Endothelial cell of umbilical vein (primary cell): ENCODE data around the gene GPR34. TPM values are rescaled to one million over a fixed set of nuclear protein-coding genes. Genes with fewer than 3 reads are reported as not detected.

Experiments
- BruUV-seq: library from RNA; stranded (reverse); fragments of 400-500 nt; replicated peaks from 2 replicates; lab custom pipeline; 2021; lab: Mats Ljungman, UMichigan
- CTCF ChIA-PET: fragments of 300-600, 350-600 bp; sonication (Branson Sonifier 250); formaldehyde crosslinking; loops from one replicate; lab custom pipeline; 2021; ENCODE audit warnings: antibody characterized with exemption, inconsistent platforms; lab: Charles Lee
- POLR2A ChIA-PET: fragments of 300-600, 350-600 bp; sonication (Branson Sonifier 250); formaldehyde crosslinking; loops from one replicate; lab custom pipeline; 2021; ENCODE audit warnings: antibody characterized with exemption, inconsistent platforms; lab: Charles Lee
- DNase-seq: peaks from one replicate; pipeline ENCODE4 v3.0.0-alpha.2; 2011; ENCODE audit warnings: low read depth, low spot score
- FAIRE-seq: peaks from 2 replicates; lab custom pipeline; 2011; peaks lifted over from hg19 to GRCh38; lab: Jason Lieb, UNC
- H2AFZ ChIP-seq: 2 replicates; pipeline ENCODE4 v1.6.0; 2012; ENCODE audit warnings: low read depth, low read length, control low read depth, inconsistent platforms
- H3K27ac ChIP-seq: 2 replicates; pipeline ENCODE4 v1.5.1; 2011; ENCODE audit warnings: low read depth, mild to moderate bottlenecking, control low read depth, low read length, moderate library complexity; ENCODE audit not compliant: insufficient read depth
- H3K27me3 ChIP-seq, 2 experiments: 2 replicates each; pipeline versions ENCODE4 v1.6.0 to v1.6.1; 2011; ENCODE audit warnings: low read length in 2 of 2, mixed read lengths in 1 of 2; ENCODE audit not compliant: control insufficient read depth in 2 of 2, insufficient read depth in 2 of 2
- H3K36me3 ChIP-seq, 2 experiments: 2 replicates in 1 of 2; 3 replicates in 1 of 2; pipeline ENCODE4 v1.5.1; 2011; ENCODE audit warnings: low read length in 2 of 2, mild to moderate bottlenecking in 1 of 2, moderate library complexity in 1 of 2; ENCODE audit not compliant: control insufficient read depth in 2 of 2, insufficient read depth in 2 of 2; ENCODE audit errors: extremely low read depth in 1 of 2
- H3K4me1 ChIP-seq: 3 replicates; pipeline ENCODE4 v1.5.1; 2011; ENCODE audit warnings: mild to moderate bottlenecking, low read length; ENCODE audit not compliant: control insufficient read depth, insufficient read depth; ENCODE audit errors: extremely low read depth
- H3K4me2 ChIP-seq: 2 replicates; pipeline ENCODE4 v1.6.1; 2011; ENCODE audit warnings: low read length, control low read depth, mixed read lengths; ENCODE audit not compliant: insufficient read depth
- H3K4me3 ChIP-seq, 3 experiments: fragments of 200-600 bp in 1 of 3; sonication (generic), shearing (Covaris generic) in 1 of 3; replicated peaks in 1 of 3; 2 replicates each; pipeline ENCODE4 v1.5.1; 2011 to 2016; ENCODE audit warnings: control low read depth in 3 of 3, low read length in 3 of 3, mild to moderate bottlenecking in 2 of 3, inconsistent platforms in 1 of 3, low read depth in 1 of 3, moderate library complexity in 1 of 3; ENCODE audit not compliant: insufficient read depth in 1 of 3
- H3K79me2 ChIP-seq: 2 replicates; pipeline ENCODE4 v1.6.0; 2012; ENCODE audit warnings: low read length, inconsistent platforms; ENCODE audit not compliant: control insufficient read depth, insufficient read depth
- H3K9ac ChIP-seq: replicated peaks from 2 replicates; pipeline ENCODE3; 2011; ENCODE audit warnings: low read length, control low read depth; ENCODE audit not compliant: insufficient read depth; ENCODE audit errors: extremely low read depth
- H3K9me1 ChIP-seq: replicated peaks from 3 replicates; pipeline ENCODE4 v1.6.0; 2011; ENCODE audit warnings: mild to moderate bottlenecking, low read length; ENCODE audit not compliant: control insufficient read depth, insufficient read depth; ENCODE audit errors: extremely low read depth
- H3K9me3 ChIP-seq: replicated peaks from 2 replicates; pipeline ENCODE4 v1.5.1; 2012; ENCODE audit warnings: low read length, inconsistent platforms; ENCODE audit not compliant: control insufficient read depth, insufficient read depth
- H4K20me1 ChIP-seq: replicated peaks from 2 replicates; pipeline ENCODE3; 2011; ENCODE audit warnings: mild to moderate bottlenecking, low read length; ENCODE audit not compliant: control insufficient read depth, insufficient read depth; ENCODE audit errors: extremely low read depth
- CTCF ChIP-seq, 2 donors: IDR thresholded peaks; 1 replicate in 1 of 2; 2 replicates in 1 of 2; pipeline ENCODE4 v1.5.1; 2011; ENCODE audit warnings: low read length in 2 of 2, mild to moderate bottlenecking in 2 of 2, moderate library complexity in 2 of 2, control low read depth in 1 of 2, inconsistent platforms in 1 of 2, low read depth in 1 of 2; ENCODE audit not compliant: insufficient read depth in 1 of 2; ENCODE audit errors: extremely low read depth in 1 of 2
- EZH2 ChIP-seq: IDR thresholded peaks from 2 replicates; pipeline ENCODE4 v1.6.1; 2012; ENCODE audit warnings: borderline replicate concordance, low read depth, mild to moderate bottlenecking, moderate library complexity, low read length, inconsistent platforms; ENCODE audit not compliant: severe bottlenecking
- FOS ChIP-seq: IDR thresholded peaks from 2 replicates; pipeline ENCODE4 v1.6.1; 2011; ENCODE audit warnings: mild to moderate bottlenecking, low read length, moderate library complexity, borderline replicate concordance; ENCODE audit not compliant: insufficient read depth
- GATA2 ChIP-seq: IDR thresholded peaks from 2 replicates; pipeline ENCODE4 v1.7.0; 2011; ENCODE audit warnings: low read depth, mild to moderate bottlenecking, moderate library complexity, mixed read lengths, low read length; ENCODE audit not compliant: insufficient read length, insufficient read depth
- JUN ChIP-seq: IDR thresholded peaks from 2 replicates; pipeline ENCODE4 v1.6.1; 2011; ENCODE audit warnings: borderline replicate concordance, low read depth; ENCODE audit not compliant: insufficient read length, insufficient read depth
- MAX ChIP-seq: IDR thresholded peaks from 2 replicates; pipeline ENCODE4 v1.6.1; 2011; ENCODE audit not compliant: insufficient read depth, insufficient read length
- MYC ChIP-seq: IDR thresholded peaks from one replicate; pipeline ENCODE4 v1.6.1; 2011; ENCODE audit warnings: mild to moderate bottlenecking, low read depth, low read length
- POLR2A ChIP-seq: IDR thresholded peaks from 2 replicates; pipeline ENCODE4 v1.6.1; 2012; ENCODE audit warnings: low read depth, mild to moderate bottlenecking, control low read depth, low read length
- POLR2AphosphoS5 ChIP-seq: IDR thresholded peaks from 2 replicates; pipeline ENCODE4 v1.6.1; 2012; ENCODE audit warnings: low read depth, mild to moderate bottlenecking, control low read depth, low read length, moderate library complexity; ENCODE audit not compliant: insufficient read depth
- dilution Hi-C: fragments of 300-500 bp; cut with MboI; formaldehyde crosslinking; loops from one replicate; pipeline ENCODE4 v1.15.0; 2019; ENCODE audit warnings: low sequenced_read_pairs; ENCODE audit not compliant: extremely low pct_ligation_motif_present
- intact Hi-C: fragments of 100-400 bp; cut with micrococcal nuclease; formaldehyde crosslinking; loops from one replicate; pipeline ENCODE4 v1.10.0; 2022
- polyA plus RNA-seq, 4 experiments: library from polyadenylated mRNA; depleted of rRNA in 3 of 4; stranded (reverse) in 3 of 4; unstranded in 1 of 4; fragments of >200 nt; gene quantifications; 2 replicates each; pipeline versions ENCODE4 v1.2.1 to v1.2.3, GENCODE V29; 2011 to 2012; ENCODE audit warnings: missing spikeins in 1 of 4
- total RNA-seq: library from RNA; stranded (reverse); gene quantifications from 2 replicates; pipeline ENCODE4 v1.2.3, GENCODE V29; 2021

The GPR34 gene
- total and polyA plus RNA-seq, 2 donors (not counting 3 experiments of a cell fraction or from before 2014, with no cell fraction given): not detected

GRCh38 chrX:41711021-41711667 is 22.4 kb downstream of the GPR34 start:
- H3K79me2 ChIP-seq: no peaks in the 10 kb centered on the region
- DNase-seq: no peak
- intact Hi-C loops (no loop called here), dilution Hi-C loops (no loop called here)
- no peak overlapping the region for H3K27ac ChIP-seq
- no peaks in the 10 kb centered on the region for H3K4me1 ChIP-seq
- FAIRE-seq: no peak
- H3K9me1 ChIP-seq: no peaks in the 10 kb centered on the region
- BruUV-seq: no TSS peak
- no peak overlapping the region for H3K4me2 ChIP-seq
- H4K20me1 ChIP-seq: no peaks in the 10 kb centered on the region
- no peak overlapping the region for H2AFZ ChIP-seq
- no peaks in the 10 kb centered on the region for H3K36me3 ChIP-seq
- H3K9ac ChIP-seq: no peak overlapping the region
- POLR2A ChIA-PET: no interaction called here
- H3K4me3 ChIP-seq: no peak overlapping the region
- no peaks in the 10 kb centered on the region for H3K27me3 ChIP-seq
- CTCF ChIA-PET: no interaction called here
- TF ChIP-seq POLR2AphosphoS5: no peak
- no peak for TF ChIP-seq MAX
- no peak for TF ChIP-seq GATA2
- TF ChIP-seq POLR2A: no peak
- TF ChIP-seq FOS: no peak
- TF ChIP-seq CTCF (IDR thresholded peaks at IDR 0.05; ENCODE audit: extremely low read depth in 1 of 2, insufficient read depth in 1 of 2, low read depth in 1 of 2, low read length in 2 of 2): no peak
- TF ChIP-seq MYC: no peak
- no peak for TF ChIP-seq EZH2
- TF ChIP-seq JUN: no peak
- H3K9me3 ChIP-seq: no peaks in the 10 kb centered on the region
